Stomach (tissue), 9 donors: ENCODE results near the gene TMIGD2. TPM values are rescaled to one million over a fixed set of nuclear protein-coding genes. Genes with fewer than 3 reads are reported as not detected.

Experiments
- DNase-seq, 2 donors: peaks; one replicate each; pipeline versions ENCODE4 v3.0.0 to v3.0.0-alpha.2; 2013 to 2019
- H3K27ac ChIP-seq, 5 donors: fragments of 200-600 bp in 4 of 5; sonication (generic) in 4 of 5; one replicate each; pipeline ENCODE4 v1.5.1; 2013 to 2019; ENCODE audit warnings: mild to moderate bottlenecking in 1 of 5, moderate library complexity in 1 of 5
- H3K27me3 ChIP-seq, 3 donors: fragments of 200-600 bp; sonication (generic); one replicate each; pipeline ENCODE4 v1.5.1; 2017 to 2019; ENCODE audit warnings: mixed run types in 1 of 3
- H3K36me3 ChIP-seq, 4 donors: fragments of 200-600 bp; sonication (generic); 1 replicate in 3 of 4; 2 replicates in 1 of 4; pipeline ENCODE4 v1.5.1; 2016 to 2019
- H3K4me1 ChIP-seq, 4 donors: fragments of 200-600 bp; sonication (generic); one replicate each; pipeline ENCODE4 v1.5.1; 2016 to 2019
- H3K4me3 ChIP-seq, 4 donors: fragments of 200-600 bp; sonication (generic) in 3 of 4; one replicate each; pipeline ENCODE4 v1.5.1; 2016 to 2019; ENCODE audit warnings: mild to moderate bottlenecking in 1 of 4
- H3K9me3 ChIP-seq, 4 donors: fragments of 200-600 bp; sonication (generic); one replicate each; pipeline ENCODE4 v1.5.1; 2016 to 2019
- CTCF ChIP-seq, 7 experiments: fragments of 450-650 bp in 4 of 7; fragments of 200-600 bp in 3 of 7; sonication (generic) in 3 of 7; IDR thresholded peaks; one replicate each; pipeline ENCODE4 v1.5.1; 2016 to 2019; ENCODE audit warnings: antibody characterized with exemption in 7 of 7, control low read depth in 2 of 7, mild to moderate bottlenecking in 1 of 7
- EP300 ChIP-seq: sonication (generic); formaldehyde crosslinking; IDR thresholded peaks from one replicate; pipeline ENCODE4 v1.6.1; 2017; ENCODE audit warnings: antibody characterized with exemption
- POLR2A ChIP-seq, 4 donors: fragments of 450-650 bp; IDR thresholded peaks; one replicate each; pipeline ENCODE4 v1.6.1; 2016; ENCODE audit warnings: antibody characterized with exemption in 4 of 4, control low read depth in 2 of 4, mild to moderate bottlenecking in 1 of 4, moderate library complexity in 1 of 4
- POLR2AphosphoS5 ChIP-seq, 3 donors: sonication (generic); formaldehyde crosslinking; IDR thresholded peaks; one replicate each; pipeline ENCODE4 v1.6.1; 2016; ENCODE audit warnings: antibody characterized with exemption in 3 of 3
- WGBS, 5 donors: extraction: QIAGEN DNeasy Blood & Tissue Kit in 3 of 5; methylation state at CpG; one replicate each; pipeline versions ENCODE4 v1.1.5 to v1.1.7; 2013 to 2018; 5-methylcytosine and 5-hydroxymethylcytosine counted together
- intact Hi-C: fragments of 100-400 bp; cut with DNase I; formaldehyde crosslinking; loops from one replicate; pipeline ENCODE4 v1.15.1; 2023; ENCODE audit warnings: low total_unique reads
- polyA plus RNA-seq, 3 donors: library from polyadenylated mRNA; stranded (reverse); fragments of 200-250 nt; gene quantifications; one replicate each; pipeline ENCODE4 v1.2.3, GENCODE V29; 2013
- total RNA-seq, 5 donors: library from RNA; depleted of rRNA; stranded (reverse); fragments of >200 nt; gene quantifications; one replicate each; pipeline versions ENCODE4 v1.1.0 to v1.2.3, GENCODE V29; 2014 to 2016
- donor health status: healthy with polysubstance abuse.
- donor health status: Bipolar disorder and iron deficiency.
- donor health status: healthy.

The TMIGD2 gene
- total and polyA plus RNA-seq, 8 donors = 0.55 to 1.1 TPM; not detected in 6

- DNase-seq = no peak
- intact Hi-C loops = no loop called here
- TF ChIP-seq POLR2AphosphoS5 (IDR thresholded peaks at IDR 0.05) = no peak
- TF ChIP-seq POLR2A (IDR thresholded peaks at IDR 0.05) = no peak
- no peak for TF ChIP-seq CTCF (IDR thresholded peaks at IDR 0.05)
- TF ChIP-seq EP300 = no peak
- WGBS, 5 donors = 94 to 99% (median 96%) methylated on average over 7 of the region's 7 CpGs
- H3K4me1 ChIP-seq = peaks cover 0 to 9% (median 0%) of the 10 kb centered on the region in 4 donors
- H3K4me3 ChIP-seq = no peak overlapping the region
- peaks cover 0 to 8% (median 0%) of the 10 kb centered on the region in 3 donors for H3K27me3 ChIP-seq
- no peak overlapping the region for H3K27ac ChIP-seq
- peaks cover 0 to 11% (median 0%) of the 10 kb centered on the region in 4 donors for H3K9me3 ChIP-seq
- H3K36me3 ChIP-seq = no peaks in the 10 kb centered on the region
Measured at GRCh38 chr19:4318460-4318859, 16.3 kb upstream of the TMIGD2 start.

DNA sequence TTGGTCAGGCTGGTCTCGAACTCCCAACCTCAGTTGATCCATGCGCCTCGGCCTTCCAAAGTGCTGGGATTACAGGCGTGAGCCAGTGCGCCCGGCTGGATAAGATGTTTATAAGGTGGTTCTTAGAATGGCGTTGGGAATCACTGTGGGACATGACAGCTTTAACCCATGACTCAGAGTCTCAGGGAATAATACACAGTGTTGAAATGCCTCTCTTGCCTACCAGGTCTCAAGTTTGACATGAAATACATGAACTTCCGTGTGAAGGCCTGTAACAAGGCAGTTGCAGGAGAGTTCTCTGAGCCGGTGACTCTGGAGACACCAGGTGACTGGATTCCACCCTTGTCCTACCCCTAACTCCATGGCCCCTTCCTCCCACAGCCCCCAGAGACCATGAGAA is 14.8 kb upstream of the TMIGD2 start:
- Histone ChIP-seq H3K36me3 (no peaks in the 10 kb centered on the region), H3K4me1 (peaks cover 0 to 9% (median 0%) of the 10 kb centered on the region in 4 donors), H3K27ac (no peak overlapping the region), H3K9me3 (peaks cover 0 to 6% (median 0%) of the 10 kb centered on the region in 4 donors), H3K4me3 (no peak overlapping the region), H3K27me3 (peaks cover 0 to 8% (median 0%) of the 10 kb centered on the region in 3 donors)
- no peak for DNase-seq
- TF ChIP-seq CTCF (IDR thresholded peaks at IDR 0.05) (no peak), POLR2A (IDR thresholded peaks at IDR 0.05) (no peak), EP300 (no peak)
- WGBS, 5 donors = 81 to 91% (median 87%) methylated on average over 9 of the region's 9 CpGs
- intact Hi-C loops = no loop called here

- WGBS, 5 donors = 36 to 46% (median 40%) methylated on average over 12 of the region's 12 CpGs
- H3K9me3 ChIP-seq = no peaks in the 10 kb centered on the region
- intact Hi-C loops = no loop called here
Measured at GRCh38 chr19:4313847-4314490, 11.8 kb upstream of the TMIGD2 start.

More at GRCh38 chr19:4313847-4314490, 11.8 kb upstream of the TMIGD2 start:
- H3K27ac ChIP-seq = no peak overlapping the region
- TF ChIP-seq EP300 (no peak), POLR2AphosphoS5 (IDR thresholded peaks at IDR 0.05) (no peak), POLR2A (IDR thresholded peaks at IDR 0.05) (no peak), CTCF (IDR thresholded peaks at IDR 0.05) (no peak)
- H3K4me3 ChIP-seq = no peak overlapping the region
- peaks cover 0 to 8% (median 0%) of the 10 kb centered on the region in 3 donors for H3K27me3 ChIP-seq
- no peak for DNase-seq
- no peaks in the 10 kb centered on the region for H3K36me3 ChIP-seq
- peaks cover 0 to 9% (median 0%) of the 10 kb centered on the region in 4 donors for H3K4me1 ChIP-seq
